Stimulated activated naive CD4-positive, alpha-beta T cell (primary cell): ENCODE data around the gene METTL2B.
"Not testable (repeated sequence)": the region's sequence is repeated elsewhere in the genome, so short reads cannot be mapped to it uniquely, and the experiment has no call there.

Source experiments
- DNase-seq, 6 experiments: peaks; one replicate each; lab custom pipeline; 2025; lab: John Stamatoyannopoulos, UW

METTL2B gene

GRCh38 chr7:128455543-128456254 is 20.8 kb upstream of the METTL2B start, which contains the start of gene HILPDA:
HILPDA (plus strand) TSS chr7:128455878; CDS start chr7:128457269, 1,391 bp downstream.
- peak; percentile 87 to 93 (median 91) for DNase-seq

- no peak for DNase-seq
Observed at GRCh38 chr7:128456255-128456725, 20.3 kb upstream of the METTL2B start.

GRCh38 chr7:128457385-128457784 is 19.2 kb upstream of the METTL2B start:
- DNase-seq: not testable (repeated sequence)

- no peak for DNase-seq
Observed at GRCh38 chr7:128458956-128459355, 17.6 kb upstream of the METTL2B start.

- DNase-seq: peak; percentile 35 to 79 (median 55)
Observed at GRCh38 chr7:128459394-128459878, 17.1 kb upstream of the METTL2B start.

- no peak for DNase-seq
Observed at GRCh38 chr7:128462460-128462859, 14.1 kb upstream of the METTL2B start.

- not testable (repeated sequence) for DNase-seq
Observed at GRCh38 chr7:128463345-128463744, 13.2 kb upstream of the METTL2B start.

- not testable (repeated sequence) for DNase-seq
Observed at GRCh38 chr7:128463933-128464332, 12.6 kb upstream of the METTL2B start.

- not testable (repeated sequence) for DNase-seq
Observed at GRCh38 chr7:128466871-128467270, 9.7 kb upstream of the METTL2B start.

GRCh38 chr7:128477336-128477690 is 765 bp downstream of the METTL2B start:
- not testable (repeated sequence) for DNase-seq

- DNase-seq: not testable (repeated sequence)
Observed at GRCh38 chr7:128479082-128479481, 2.5 kb downstream of the METTL2B start.

- not testable (repeated sequence) for DNase-seq
Observed at GRCh38 chr7:128488134-128488533, 11.6 kb downstream of the METTL2B start.

- DNase-seq: no peak
Observed at GRCh38 chr7:128497405-128497804, 20.9 kb downstream of the METTL2B start.

- not testable (repeated sequence) for DNase-seq
Observed at GRCh38 chr7:128505416-128505815, 28.9 kb downstream of the METTL2B start.

GRCh38 chr7:128506819-128507218 is 30.3 kb downstream of the METTL2B start:
- DNase-seq: not testable (repeated sequence)

GRCh38 chr7:128507321-128507993 is 30.9 kb downstream of the METTL2B start:
- not testable (repeated sequence) for DNase-seq

GRCh38 chr7:128511692-128512091 is 35.1 kb downstream of the METTL2B start:
- not testable (repeated sequence) for DNase-seq

GRCh38 chr7:128515232-128515631 is 38.7 kb downstream of the METTL2B start:
- DNase-seq: not testable (repeated sequence)

GRCh38 chr7:128517023-128517422 is 40.5 kb downstream of the METTL2B start:
- DNase-seq: not testable (repeated sequence)

- peak; percentile 20 to 60 (median 51) for DNase-seq
Observed at GRCh38 chr7:128523226-128523931, 46.8 kb downstream of the METTL2B start.

- not testable (repeated sequence) for DNase-seq
Observed at GRCh38 chr7:128523932-128524524, 47.5 kb downstream of the METTL2B start.

- DNase-seq: not testable (repeated sequence)
Observed at GRCh38 chr7:128525584-128525983, 49.0 kb downstream of the METTL2B start.
